HEK293 (cell line): ENCODE measurements around the gene CNTNAP5.

ENCODE experiments used
- CTCF ChIA-PET: fragments of 350-600 bp; formaldehyde crosslinking; extraction: SDS; loops from one replicate; lab custom pipeline; 2021; ENCODE audit warnings: antibody characterized with exemption; lab: Yijun Ruan, JAX
- POLR2A ChIA-PET: fragments of 300-600 bp; formaldehyde crosslinking; extraction: SDS; loops from one replicate; lab custom pipeline; 2020; ENCODE audit warnings: antibody characterized with exemption, inconsistent platforms; lab: Yijun Ruan, JAX
- H3K27ac ChIP-seq: fragments of 200-500 bp; sonication (Bioruptor generic); 2 replicates; pipeline ENCODE4 v1.5.1; 2014; ENCODE audit warnings: low read depth, low read length, control low read depth, inconsistent platforms; ENCODE audit errors: extremely low read depth
- H3K36me3 ChIP-seq, 2 experiments: fragments of 200-500 bp in 1 of 2; sonication (Bioruptor generic) in 1 of 2; 1 replicate in 1 of 2; 2 replicates in 1 of 2; pipeline ENCODE4 v1.5.1; 2014 to 2017; ENCODE audit warnings: inconsistent platforms in 2 of 2, low read length in 2 of 2; ENCODE audit not compliant: control insufficient read depth in 2 of 2, insufficient read depth in 1 of 2
- H3K4me1 ChIP-seq: fragments of 200-500 bp; sonication (Bioruptor generic); 2 replicates; pipeline ENCODE4 v1.5.1; 2014; ENCODE audit warnings: mild to moderate bottlenecking, low read length, inconsistent platforms; ENCODE audit not compliant: control insufficient read depth, insufficient read depth
- H3K4me3 ChIP-seq: 2 replicates; pipeline ENCODE4 v1.5.1; 2011; ENCODE audit warnings: low read depth, mild to moderate bottlenecking, control low read depth, low read length, moderate library complexity
- H3K9me3 ChIP-seq: fragments of 200-500 bp; sonication (Bioruptor generic); 2 replicates; pipeline ENCODE4 v1.5.1; 2014; ENCODE audit warnings: low read depth, low read length, inconsistent platforms; ENCODE audit not compliant: control insufficient read depth, insufficient read depth
- HOXD13 ChIP-seq: sonication (generic); formaldehyde crosslinking; IDR thresholded peaks from 2 replicates; pipeline ENCODE4 v1.8.0; 2022; ENCODE audit warnings: missing genetic modification reagents, borderline replicate concordance
- KLF7 ChIP-seq: fragments of 450-650 bp; formaldehyde crosslinking; IDR thresholded peaks from 2 replicates; pipeline ENCODE4 v1.5.1; 2016; ENCODE audit warnings: missing biosample characterization, missing genetic modification characterization, borderline replicate concordance
- KLF8 ChIP-seq: fragments of 450-650 bp; formaldehyde crosslinking; IDR thresholded peaks from 2 replicates; pipeline ENCODE4 v1.5.1; 2016; ENCODE audit warnings: missing biosample characterization, missing genetic modification characterization
- ZBTB7A ChIP-seq: fragments of 450-650 bp; formaldehyde crosslinking; IDR thresholded peaks from 2 replicates; pipeline ENCODE4 v1.5.1; 2016; ENCODE audit warnings: low read depth, missing biosample characterization, missing genetic modification characterization
- ZFP3 ChIP-seq: fragments of 450-650 bp; formaldehyde crosslinking; IDR thresholded peaks from 2 replicates; pipeline ENCODE4 v1.5.1; 2016; ENCODE audit warnings: low read depth, missing biosample characterization, missing genetic modification characterization
- ZNF10 ChIP-seq: fragments of 450-650 bp; formaldehyde crosslinking; IDR thresholded peaks from 2 replicates; pipeline ENCODE4 v1.5.1; 2017; ENCODE audit warnings: missing biosample characterization, missing genetic modification characterization
- ZNF121 ChIP-seq: fragments of 450-650 bp; formaldehyde crosslinking; IDR thresholded peaks from 2 replicates; pipeline ENCODE4 v1.5.1; 2016; ENCODE audit warnings: missing biosample characterization, missing genetic modification characterization
- ZNF133 ChIP-seq: fragments of 450-650 bp; formaldehyde crosslinking; IDR thresholded peaks from 2 replicates; pipeline ENCODE4 v1.5.1; 2016; ENCODE audit warnings: missing biosample characterization, missing genetic modification characterization
- ZNF16 ChIP-seq: fragments of 450-650 bp; formaldehyde crosslinking; IDR thresholded peaks from 2 replicates; pipeline ENCODE4 v1.5.1; 2016; ENCODE audit warnings: low read depth, missing biosample characterization, missing genetic modification characterization
- ZNF248 ChIP-seq: fragments of 450-650 bp; formaldehyde crosslinking; IDR thresholded peaks from 2 replicates; pipeline ENCODE4 v1.5.1; 2017; ENCODE audit warnings: missing biosample characterization, missing genetic modification characterization
- ZNF266 ChIP-seq: fragments of 450-650 bp; formaldehyde crosslinking; IDR thresholded peaks from 2 replicates; pipeline ENCODE4 v1.5.1; 2016; ENCODE audit warnings: missing biosample characterization, missing genetic modification characterization, low read depth
- ZNF292 ChIP-seq: fragments of 450-650 bp; formaldehyde crosslinking; IDR thresholded peaks from 2 replicates; pipeline ENCODE4 v1.5.1; 2016; ENCODE audit warnings: low read depth, missing biosample characterization, missing genetic modification characterization, borderline replicate concordance
- ZNF391 ChIP-seq: fragments of 450-650 bp; formaldehyde crosslinking; IDR thresholded peaks from 2 replicates; pipeline ENCODE4 v1.5.1; 2016; ENCODE audit warnings: low read depth, missing biosample characterization, missing genetic modification characterization, borderline replicate concordance
- ZNF416 ChIP-seq: fragments of 450-650 bp; formaldehyde crosslinking; IDR thresholded peaks from 2 replicates; pipeline ENCODE4 v1.5.1; 2016; ENCODE audit warnings: missing biosample characterization, missing genetic modification characterization
- ZNF433 ChIP-seq: fragments of 450-650 bp; formaldehyde crosslinking; IDR thresholded peaks from 2 replicates; pipeline ENCODE4 v1.5.1; 2016; ENCODE audit warnings: missing biosample characterization, missing genetic modification characterization, low read depth
- ZNF549 ChIP-seq: fragments of 450-650 bp; IDR thresholded peaks from 2 replicates; pipeline ENCODE4 v1.5.1; 2018; ENCODE audit warnings: missing biosample characterization, missing genetic modification characterization, mild to moderate bottlenecking, inconsistent platforms, moderate library complexity
- ZNF624 ChIP-seq: fragments of 450-650 bp; formaldehyde crosslinking; IDR thresholded peaks from 2 replicates; pipeline ENCODE4 v1.5.1; 2017; ENCODE audit warnings: missing biosample characterization, missing genetic modification characterization
- ZNF664 ChIP-seq: fragments of 450-650 bp; formaldehyde crosslinking; IDR thresholded peaks from 2 replicates; pipeline ENCODE4 v1.5.1; 2016; ENCODE audit warnings: missing biosample characterization, missing genetic modification characterization
- ZNF768 ChIP-seq: fragments of 450-650 bp; formaldehyde crosslinking; IDR thresholded peaks from 2 replicates; pipeline ENCODE4 v1.5.1; 2018; ENCODE audit warnings: missing biosample characterization, mild to moderate bottlenecking, missing genetic modification characterization
- ZNF830 ChIP-seq: fragments of 450-650 bp; IDR thresholded peaks from 2 replicates; pipeline ENCODE4 v1.5.0; 2018; ENCODE audit warnings: missing biosample characterization, missing genetic modification characterization, low read depth, mild to moderate bottlenecking, moderate library complexity
- TF ChIP-seq, protein P1 (sequence below): fragments of 450-650 bp; formaldehyde crosslinking; IDR thresholded peaks from 2 replicates; pipeline ENCODE4 v1.5.1; 2016; ENCODE audit warnings: missing biosample characterization, missing genetic modification characterization
- TF ChIP-seq, protein P2 (sequence below): fragments of 450-650 bp; formaldehyde crosslinking; IDR thresholded peaks from 2 replicates; pipeline ENCODE4 v1.5.1; 2016; ENCODE audit warnings: missing biosample characterization, missing genetic modification characterization
- TF ChIP-seq, protein P3 (sequence below): fragments of 450-650 bp; formaldehyde crosslinking; IDR thresholded peaks from 2 replicates; pipeline ENCODE4 v1.5.1; 2016; ENCODE audit warnings: missing biosample characterization, missing genetic modification characterization
- TF ChIP-seq, protein P4 (sequence below): fragments of 450-650 bp; formaldehyde crosslinking; IDR thresholded peaks from 2 replicates; pipeline ENCODE4 v1.5.1; 2017; ENCODE audit warnings: missing biosample characterization, missing genetic modification characterization
- TF ChIP-seq, protein P5 (sequence below): fragments of 450-650 bp; IDR thresholded peaks from 2 replicates; pipeline ENCODE4 v1.5.1; 2018; ENCODE audit warnings: missing biosample characterization, missing genetic modification characterization
- TF ChIP-seq, protein P6 (sequence below): fragments of 450-650 bp; formaldehyde crosslinking; conservative IDR thresholded peaks from 2 replicates; pipeline ENCODE4 v1.5.1; 2016; ENCODE audit warnings: low read depth, missing biosample characterization, missing genetic modification characterization

Gene CNTNAP5

DNA sequence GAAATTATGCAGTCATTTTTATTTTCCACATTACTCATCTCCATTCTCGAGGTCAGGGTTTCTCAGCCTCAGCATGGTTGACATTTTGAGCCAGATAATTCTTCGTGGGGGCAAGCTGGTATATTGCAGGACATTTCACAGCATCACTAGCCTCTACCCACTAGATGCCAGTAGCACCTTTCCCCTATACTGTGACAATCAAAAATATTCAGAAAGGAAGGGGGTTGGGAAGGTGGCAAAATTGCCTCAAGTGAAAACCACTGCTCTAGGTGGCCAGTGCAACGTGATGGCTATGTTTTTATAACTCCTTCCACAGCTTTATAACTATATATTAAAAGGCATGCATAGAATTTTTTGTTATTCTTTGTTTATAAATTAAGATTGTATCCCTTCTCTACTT, 294.5 kb downstream of the CNTNAP5 start:
- TF ChIP-seq ZNF624 (tag by site-specific recombination): no peak
- TF ChIP-seq, protein P1, sequence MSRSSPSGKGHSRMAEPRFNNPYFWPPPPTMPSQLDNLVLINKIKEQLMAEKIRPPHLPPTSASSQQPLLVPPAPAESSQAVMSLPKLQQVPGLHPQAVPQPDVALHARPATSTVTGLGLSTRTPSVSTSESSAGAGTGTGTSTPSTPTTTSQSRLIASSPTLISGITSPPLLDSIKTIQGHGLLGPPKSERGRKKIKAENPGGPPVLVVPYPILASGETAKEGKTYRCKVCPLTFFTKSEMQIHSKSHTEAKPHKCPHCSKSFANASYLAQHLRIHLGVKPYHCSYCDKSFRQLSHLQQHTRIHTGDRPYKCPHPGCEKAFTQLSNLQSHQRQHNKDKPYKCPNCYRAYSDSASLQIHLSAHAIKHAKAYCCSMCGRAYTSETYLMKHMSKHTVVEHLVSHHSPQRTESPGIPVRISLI (tag by site-specific recombination): no peak
- no peak for TF ChIP-seq HOXD13 (CRISPR knock-in tag)
- TF ChIP-seq, protein P2, sequence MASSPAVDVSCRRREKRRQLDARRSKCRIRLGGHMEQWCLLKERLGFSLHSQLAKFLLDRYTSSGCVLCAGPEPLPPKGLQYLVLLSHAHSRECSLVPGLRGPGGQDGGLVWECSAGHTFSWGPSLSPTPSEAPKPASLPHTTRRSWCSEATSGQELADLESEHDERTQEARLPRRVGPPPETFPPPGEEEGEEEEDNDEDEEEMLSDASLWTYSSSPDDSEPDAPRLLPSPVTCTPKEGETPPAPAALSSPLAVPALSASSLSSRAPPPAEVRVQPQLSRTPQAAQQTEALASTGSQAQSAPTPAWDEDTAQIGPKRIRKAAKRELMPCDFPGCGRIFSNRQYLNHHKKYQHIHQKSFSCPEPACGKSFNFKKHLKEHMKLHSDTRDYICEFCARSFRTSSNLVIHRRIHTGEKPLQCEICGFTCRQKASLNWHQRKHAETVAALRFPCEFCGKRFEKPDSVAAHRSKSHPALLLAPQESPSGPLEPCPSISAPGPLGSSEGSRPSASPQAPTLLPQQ (tag by site-specific recombination): no peak
- TF ChIP-seq ZNF121: no peak
- no peak for TF ChIP-seq ZNF292 (tag by site-specific recombination)
- TF ChIP-seq, protein P3, sequence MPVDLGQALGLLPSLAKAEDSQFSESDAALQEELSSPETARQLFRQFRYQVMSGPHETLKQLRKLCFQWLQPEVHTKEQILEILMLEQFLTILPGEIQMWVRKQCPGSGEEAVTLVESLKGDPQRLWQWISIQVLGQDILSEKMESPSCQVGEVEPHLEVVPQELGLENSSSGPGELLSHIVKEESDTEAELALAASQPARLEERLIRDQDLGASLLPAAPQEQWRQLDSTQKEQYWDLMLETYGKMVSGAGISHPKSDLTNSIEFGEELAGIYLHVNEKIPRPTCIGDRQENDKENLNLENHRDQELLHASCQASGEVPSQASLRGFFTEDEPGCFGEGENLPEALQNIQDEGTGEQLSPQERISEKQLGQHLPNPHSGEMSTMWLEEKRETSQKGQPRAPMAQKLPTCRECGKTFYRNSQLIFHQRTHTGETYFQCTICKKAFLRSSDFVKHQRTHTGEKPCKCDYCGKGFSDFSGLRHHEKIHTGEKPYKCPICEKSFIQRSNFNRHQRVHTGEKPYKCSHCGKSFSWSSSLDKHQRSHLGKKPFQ: no peak
- TF ChIP-seq ZNF830 (tag by site-specific recombination): no peak
- TF ChIP-seq ZNF10 (tag by site-specific recombination): no peak
- TF ChIP-seq ZNF549: no peak
- no peak for TF ChIP-seq KLF8
- TF ChIP-seq, protein P4, sequence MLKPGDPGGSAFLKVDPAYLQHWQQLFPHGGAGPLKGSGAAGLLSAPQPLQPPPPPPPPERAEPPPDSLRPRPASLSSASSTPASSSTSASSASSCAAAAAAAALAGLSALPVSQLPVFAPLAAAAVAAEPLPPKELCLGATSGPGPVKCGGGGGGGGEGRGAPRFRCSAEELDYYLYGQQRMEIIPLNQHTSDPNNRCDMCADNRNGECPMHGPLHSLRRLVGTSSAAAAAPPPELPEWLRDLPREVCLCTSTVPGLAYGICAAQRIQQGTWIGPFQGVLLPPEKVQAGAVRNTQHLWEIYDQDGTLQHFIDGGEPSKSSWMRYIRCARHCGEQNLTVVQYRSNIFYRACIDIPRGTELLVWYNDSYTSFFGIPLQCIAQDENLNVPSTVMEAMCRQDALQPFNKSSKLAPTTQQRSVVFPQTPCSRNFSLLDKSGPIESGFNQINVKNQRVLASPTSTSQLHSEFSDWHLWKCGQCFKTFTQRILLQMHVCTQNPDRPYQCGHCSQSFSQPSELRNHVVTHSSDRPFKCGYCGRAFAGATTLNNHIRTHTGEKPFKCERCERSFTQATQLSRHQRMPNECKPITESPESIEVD (tag by site-specific recombination): no peak
- no peak for TF ChIP-seq ZNF433 (tag by site-specific recombination)
- no peak for TF ChIP-seq ZNF133
- TF ChIP-seq ZFP3: no peak
- H3K4me1 ChIP-seq: no peaks in the 10 kb centered on the region
- no peaks in the 10 kb centered on the region for H3K36me3 ChIP-seq
- POLR2A ChIA-PET: no interaction called here
- CTCF ChIA-PET: no interaction called here
- H3K9me3 ChIP-seq: no peaks in the 10 kb centered on the region
- H3K4me3 ChIP-seq: no peak overlapping the region
- no peak overlapping the region for H3K27ac ChIP-seq

DNA sequence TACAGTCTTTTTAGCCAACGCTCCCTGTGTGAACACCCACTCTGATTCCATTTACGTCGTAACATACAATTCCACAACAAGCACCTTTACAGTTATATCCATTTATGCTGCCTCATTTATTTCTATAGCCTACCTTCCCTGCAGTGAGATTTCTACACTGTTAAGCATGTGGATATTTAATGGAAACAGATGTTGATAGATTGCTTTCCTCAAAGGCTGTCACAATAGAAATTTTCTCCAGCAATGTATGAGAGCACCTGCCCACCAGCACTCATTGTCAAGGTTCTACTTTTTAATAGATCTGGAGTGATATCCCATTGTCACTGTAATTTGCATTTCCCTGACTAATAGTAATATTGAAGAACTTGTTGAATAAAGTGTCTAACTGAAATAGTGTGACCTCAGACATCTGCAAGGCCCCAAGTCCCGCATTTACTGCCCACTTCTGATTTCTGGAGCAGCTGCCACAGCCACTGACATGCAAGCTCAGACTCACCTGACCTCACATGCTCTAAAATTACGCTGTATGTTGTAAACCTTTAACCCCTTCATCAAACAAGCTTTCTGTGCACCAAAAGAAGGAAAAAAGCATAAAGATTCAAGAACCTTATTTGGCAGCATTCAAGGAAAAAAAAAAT, 295.1 kb downstream of the CNTNAP5 start:
- H3K4me3 ChIP-seq: no peak overlapping the region
- no peaks in the 10 kb centered on the region for H3K9me3 ChIP-seq
- H3K27ac ChIP-seq: no peak overlapping the region
- H3K36me3 ChIP-seq: no peaks in the 10 kb centered on the region
- POLR2A ChIA-PET: no interaction called here
- H3K4me1 ChIP-seq: no peaks in the 10 kb centered on the region
- CTCF ChIA-PET: no interaction called here
- TF ChIP-seq ZNF664 (tag by site-specific recombination): no peak
- no peak for TF ChIP-seq ZNF391
- TF ChIP-seq, protein P5, sequence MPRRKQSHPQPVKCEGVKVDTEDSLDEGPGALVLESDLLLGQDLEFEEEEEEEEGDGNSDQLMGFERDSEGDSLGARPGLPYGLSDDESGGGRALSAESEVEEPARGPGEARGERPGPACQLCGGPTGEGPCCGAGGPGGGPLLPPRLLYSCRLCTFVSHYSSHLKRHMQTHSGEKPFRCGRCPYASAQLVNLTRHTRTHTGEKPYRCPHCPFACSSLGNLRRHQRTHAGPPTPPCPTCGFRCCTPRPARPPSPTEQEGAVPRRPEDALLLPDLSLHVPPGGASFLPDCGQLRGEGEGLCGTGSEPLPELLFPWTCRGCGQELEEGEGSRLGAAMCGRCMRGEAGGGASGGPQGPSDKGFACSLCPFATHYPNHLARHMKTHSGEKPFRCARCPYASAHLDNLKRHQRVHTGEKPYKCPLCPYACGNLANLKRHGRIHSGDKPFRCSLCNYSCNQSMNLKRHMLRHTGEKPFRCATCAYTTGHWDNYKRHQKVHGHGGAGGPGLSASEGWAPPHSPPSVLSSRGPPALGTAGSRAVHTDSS (tag by site-specific recombination): no peak
- TF ChIP-seq ZNF248 (tag by site-specific recombination): no peak
- no peak for TF ChIP-seq ZNF416 (tag by site-specific recombination)
- no peak for TF ChIP-seq KLF7
- TF ChIP-seq ZNF266: no peak
- no peak for TF ChIP-seq ZNF16
- TF ChIP-seq ZNF768 (tag by site-specific recombination): no peak
- TF ChIP-seq ZBTB7A (tag by site-specific recombination): no peak
- TF ChIP-seq, protein P6, sequence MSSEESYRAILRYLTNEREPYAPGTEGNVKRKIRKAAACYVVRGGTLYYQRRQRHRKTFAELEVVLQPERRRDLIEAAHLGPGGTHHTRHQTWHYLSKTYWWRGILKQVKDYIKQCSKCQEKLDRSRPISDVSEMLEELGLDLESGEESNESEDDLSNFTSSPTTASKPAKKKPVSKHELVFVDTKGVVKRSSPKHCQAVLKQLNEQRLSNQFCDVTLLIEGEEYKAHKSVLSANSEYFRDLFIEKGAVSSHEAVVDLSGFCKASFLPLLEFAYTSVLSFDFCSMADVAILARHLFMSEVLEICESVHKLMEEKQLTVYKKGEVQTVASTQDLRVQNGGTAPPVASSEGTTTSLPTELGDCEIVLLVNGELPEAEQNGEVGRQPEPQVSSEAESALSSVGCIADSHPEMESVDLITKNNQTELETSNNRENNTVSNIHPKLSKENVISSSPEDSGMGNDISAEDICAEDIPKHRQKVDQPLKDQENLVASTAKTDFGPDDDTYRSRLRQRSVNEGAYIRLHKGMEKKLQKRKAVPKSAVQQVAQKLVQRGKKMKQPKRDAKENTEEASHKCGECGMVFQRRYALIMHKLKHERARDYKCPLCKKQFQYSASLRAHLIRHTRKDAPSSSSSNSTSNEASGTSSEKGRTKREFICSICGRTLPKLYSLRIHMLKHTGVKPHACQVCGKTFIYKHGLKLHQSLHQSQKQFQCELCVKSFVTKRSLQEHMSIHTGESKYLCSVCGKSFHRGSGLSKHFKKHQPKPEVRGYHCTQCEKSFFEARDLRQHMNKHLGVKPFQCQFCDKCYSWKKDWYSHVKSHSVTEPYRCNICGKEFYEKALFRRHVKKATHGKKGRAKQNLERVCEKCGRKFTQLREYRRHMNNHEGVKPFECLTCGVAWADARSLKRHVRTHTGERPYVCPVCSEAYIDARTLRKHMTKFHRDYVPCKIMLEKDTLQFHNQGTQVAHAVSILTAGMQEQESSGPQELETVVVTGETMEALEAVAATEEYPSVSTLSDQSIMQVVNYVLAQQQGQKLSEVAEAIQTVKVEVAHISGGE: no peak
